Calu3 (cell line): ENCODE results near the gene LIMS1. TPM values are rescaled to one million over a fixed set of nuclear protein-coding genes. Genes with fewer than 3 reads are reported as not detected.
"Not testable (repeated sequence)": the region's sequence is repeated elsewhere in the genome, so short reads cannot be mapped to it uniquely, and the experiment has no call there.

Experiments used
- BruUV-seq: library from RNA; stranded (reverse); fragments of 400-500 nt; replicated peaks from 2 replicates; lab custom pipeline; 2021; lab: Mats Ljungman, UMichigan
- CTCF ChIA-PET: fragments of 300-600 bp; sonication (Branson Sonifier 250); formaldehyde crosslinking; loops from one replicate; lab custom pipeline; 2022; ENCODE audit warnings: antibody characterized with exemption; lab: Charles Lee
- DNase-seq: peaks from one replicate; pipeline ENCODE4 v3.0.0; 2022
- H3K27ac Mint-ChIP-seq: one replicate; pipeline ENCODE4 v1.8.0; 2022; ENCODE audit warnings: mixed read lengths; ENCODE audit not compliant: unreplicated experiment
- H3K27me3 Mint-ChIP-seq: one replicate; pipeline ENCODE4 v1.8.0; 2022; ENCODE audit warnings: mixed read lengths; ENCODE audit not compliant: unreplicated experiment
- H3K36me3 Mint-ChIP-seq: one replicate; pipeline ENCODE4 v1.8.0; 2022; ENCODE audit warnings: mild to moderate bottlenecking, moderate library complexity, mixed read lengths; ENCODE audit not compliant: insufficient read depth, unreplicated experiment
- H3K4me1 Mint-ChIP-seq: one replicate; pipeline ENCODE4 v1.8.0; 2022; ENCODE audit warnings: mild to moderate bottlenecking, low read depth, mixed read lengths; ENCODE audit not compliant: unreplicated experiment
- H3K4me3 Mint-ChIP-seq: one replicate; pipeline ENCODE4 v1.8.0; 2022; ENCODE audit warnings: mild to moderate bottlenecking, low read depth, moderate library complexity, mixed read lengths; ENCODE audit not compliant: unreplicated experiment
- H3K9me3 Mint-ChIP-seq: one replicate; pipeline ENCODE4 v1.8.0; 2022; ENCODE audit warnings: low read depth, mixed read lengths; ENCODE audit not compliant: unreplicated experiment
- CTCF ChIP-seq: fragments of 200-600 bp; IDR thresholded peaks from one replicate; pipeline ENCODE4 v1.8.0; 2022; ENCODE audit warnings: antibody characterized with exemption; ENCODE audit not compliant: unreplicated experiment
- intact Hi-C: fragments of 100-400 bp; cut with micrococcal nuclease; formaldehyde crosslinking; loops from one replicate; pipeline ENCODE4 v1.10.0; 2022; ENCODE audit not compliant: unreplicated experiment
- total RNA-seq: library from RNA; stranded (reverse); gene quantifications from 2 replicates; pipeline ENCODE4 v1.2.3, GENCODE V29; 2022

Gene LIMS1
- total RNA-seq, 1 experiment from 2014 or later = 51.5 TPM

DNA sequence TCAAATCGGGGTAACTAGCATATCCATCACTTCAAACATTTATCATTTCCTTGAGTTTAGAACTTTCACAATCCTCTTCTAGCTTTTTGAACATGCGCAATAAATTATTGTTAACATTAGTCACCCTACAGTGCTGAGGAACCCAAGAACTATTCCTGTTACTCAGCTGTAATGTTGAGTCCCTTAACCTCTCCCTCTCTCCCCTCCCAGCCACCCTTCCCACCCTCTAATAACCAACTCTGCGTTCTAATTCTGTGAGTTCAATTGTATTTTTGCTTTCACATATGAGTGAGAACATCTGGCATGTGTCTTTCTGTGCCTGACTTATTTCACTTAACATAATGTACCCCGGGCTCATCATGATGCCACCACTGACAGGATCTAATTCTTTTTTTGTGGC, 106.5 kb downstream of the LIMS1 start:
- H3K4me1 Mint-ChIP-seq = peaks cover 43% of the 10 kb centered on the region
- no peaks in the 10 kb centered on the region for H3K27me3 Mint-ChIP-seq
- intact Hi-C loops = no loop called here
- BruUV-seq = no TSS peak
- DNase-seq = no peak
- no peak overlapping the region for H3K4me3 Mint-ChIP-seq
- H3K9me3 Mint-ChIP-seq = peaks cover 4% of the 10 kb centered on the region
- no peak for TF ChIP-seq CTCF
- H3K27ac Mint-ChIP-seq = no peak overlapping the region
- CTCF ChIA-PET = no interaction called here
- H3K36me3 Mint-ChIP-seq = no peaks in the 10 kb centered on the region

DNA sequence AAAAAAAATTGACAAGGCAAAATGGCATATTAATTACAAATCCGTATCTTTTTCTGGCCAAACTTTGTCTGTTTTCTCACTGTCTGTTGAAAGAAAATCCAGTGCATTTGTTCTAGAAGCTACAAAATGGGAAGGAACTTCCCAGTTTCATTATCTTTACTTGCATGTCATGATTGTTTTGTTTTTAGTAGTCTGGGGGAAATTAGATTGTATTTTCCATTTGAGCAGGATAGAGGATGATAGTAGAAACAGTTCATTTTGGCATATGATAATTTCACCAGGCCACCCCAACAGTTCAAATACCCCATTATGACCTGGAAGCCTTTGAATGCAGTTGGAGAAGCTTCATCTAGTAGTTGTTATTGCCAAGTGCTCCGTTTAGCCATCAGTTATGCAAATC, 107.5 kb downstream of the LIMS1 start:
- intact Hi-C loops = no loop called here
- Mint-ChIP-seq H3K27me3 (no peaks in the 10 kb centered on the region), H3K9me3 (peaks cover 9% of the 10 kb centered on the region), H3K27ac (no peak overlapping the region), H3K36me3 (no peaks in the 10 kb centered on the region), H3K4me3 (no peak overlapping the region), H3K4me1 (peaks cover 33% of the 10 kb centered on the region)
- no peak for TF ChIP-seq CTCF
- no peak for DNase-seq
- CTCF ChIA-PET = interaction anchor here (0.6 kb wide), 1 partner anchor 138 kb away, joined by 3 read pairs; no protein-coding TSS in a partner anchor
- no TSS peak for BruUV-seq

GRCh38 chr2:108643261-108643849, 109.1 kb downstream of the LIMS1 start:
- no TSS peak for BruUV-seq
- H3K27ac Mint-ChIP-seq = no peak overlapping the region
- DNase-seq = no peak
- peaks cover 18% of the 10 kb centered on the region for H3K4me1 Mint-ChIP-seq
- H3K9me3 Mint-ChIP-seq = peaks cover 9% of the 10 kb centered on the region
- intact Hi-C loops = no loop called here
- no peaks in the 10 kb centered on the region for H3K36me3 Mint-ChIP-seq
- H3K4me3 Mint-ChIP-seq = no peak overlapping the region
- no peaks in the 10 kb centered on the region for H3K27me3 Mint-ChIP-seq
- CTCF ChIA-PET = no interaction called here
- TF ChIP-seq CTCF = no peak

GRCh38 chr2:108643862-108644261, 109.6 kb downstream of the LIMS1 start:
- H3K4me1 Mint-ChIP-seq = peaks cover 18% of the 10 kb centered on the region
- DNase-seq, BruUV-seq, CTCF ChIA-PET, H3K36me3 Mint-ChIP-seq, H3K4me3 Mint-ChIP-seq, H3K27me3 Mint-ChIP-seq, H3K27ac Mint-ChIP-seq, H3K9me3 Mint-ChIP-seq, intact Hi-C loops: not testable (repeated sequence)

- H3K27ac Mint-ChIP-seq, CTCF ChIA-PET, BruUV-seq, DNase-seq, H3K9me3 Mint-ChIP-seq, H3K36me3 Mint-ChIP-seq, H3K4me3 Mint-ChIP-seq, H3K27me3 Mint-ChIP-seq, intact Hi-C loops: not testable (repeated sequence)
- peaks cover 18% of the 10 kb centered on the region for H3K4me1 Mint-ChIP-seq
Observed at GRCh38 chr2:108644446-108644845, 110.2 kb downstream of the LIMS1 start.

GRCh38 chr2:108648796-108649195, 114.5 kb downstream of the LIMS1 start:
- BruUV-seq, H3K27ac Mint-ChIP-seq, H3K27me3 Mint-ChIP-seq, intact Hi-C loops, H3K4me1 Mint-ChIP-seq, H3K36me3 Mint-ChIP-seq, CTCF ChIA-PET, H3K9me3 Mint-ChIP-seq, H3K4me3 Mint-ChIP-seq, DNase-seq: not testable (repeated sequence)

- DNase-seq, H3K4me3 Mint-ChIP-seq: not testable (repeated sequence)
Observed at GRCh38 chr2:108650465-108650864, 116.2 kb downstream of the LIMS1 start.

GRCh38 chr2:108651468-108651867, 117.2 kb downstream of the LIMS1 start:
- CTCF ChIA-PET, H3K9me3 Mint-ChIP-seq, intact Hi-C loops, H3K4me3 Mint-ChIP-seq, H3K4me1 Mint-ChIP-seq, H3K27me3 Mint-ChIP-seq, H3K36me3 Mint-ChIP-seq, H3K27ac Mint-ChIP-seq, DNase-seq, BruUV-seq: not testable (repeated sequence)

More at GRCh38 chr2:108650465-108650864, 116.2 kb downstream of the LIMS1 start:
- intact Hi-C loops, H3K36me3 Mint-ChIP-seq, H3K27me3 Mint-ChIP-seq, H3K9me3 Mint-ChIP-seq, BruUV-seq, CTCF ChIA-PET, H3K27ac Mint-ChIP-seq, H3K4me1 Mint-ChIP-seq: not testable (repeated sequence)
